HTR-8/SVneo (cell line): ENCODE data around the gene FAM171A2.
A peak's percentile ranks its signal among the peaks of the same experiment; 100 is the strongest.

Source experiments
- DNase-seq: peaks from one replicate; pipeline ENCODE4 v3.0.0; 2011; ENCODE audit warnings: low spot score, mixed read lengths; ENCODE audit not compliant: insufficient read length
- FAIRE-seq: peaks from 2 replicates; lab custom pipeline; 2011; peaks lifted over from hg19 to GRCh38; lab: Jason Lieb, UNC

Gene FAM171A2

DNA sequence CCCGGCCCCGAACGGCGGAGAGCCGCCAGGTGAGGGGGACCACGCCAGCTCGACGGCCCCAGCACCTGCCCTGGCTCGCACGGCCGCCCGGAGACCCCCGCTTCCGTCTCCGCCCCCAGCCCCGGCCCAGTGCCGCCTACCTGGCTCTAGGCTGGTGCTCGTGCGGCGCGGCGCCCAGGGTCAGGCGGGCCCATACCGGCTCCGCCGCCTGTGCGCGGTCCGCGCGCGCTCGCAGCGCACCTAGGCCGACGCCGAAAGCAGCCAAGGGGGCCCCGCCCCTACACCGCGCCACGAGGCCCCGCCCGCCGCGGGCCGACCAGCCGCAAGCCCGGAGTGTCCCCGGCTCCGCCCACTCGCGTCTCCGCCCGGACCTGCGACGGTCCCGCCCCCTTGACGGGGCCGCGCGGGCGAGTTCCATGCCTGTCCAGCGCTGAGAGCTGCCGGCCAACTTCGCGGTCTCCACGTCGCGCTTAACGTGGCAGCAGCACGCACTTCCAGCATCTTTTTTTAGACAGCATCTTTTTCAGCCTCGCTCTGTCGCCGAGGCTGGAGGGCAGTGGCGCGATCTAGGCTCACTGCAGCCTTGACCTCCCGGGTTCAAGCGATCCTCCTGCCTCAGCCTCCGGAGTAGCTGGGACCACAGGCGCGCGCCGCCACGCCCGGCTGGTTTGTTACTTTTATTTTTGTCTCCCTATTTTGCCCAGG is 38.9 kb downstream of the FAM171A2 start, which contains the start of gene SLC25A39:
TSS of gene SLC25A39 (minus strand) at position 253 of the 705 bp plus-strand sequence. CDS start 1,261 bp downstream, outside the sequence.
- DNase-seq (peak; percentile 95), FAIRE-seq (peak; percentile 99)

DNA sequence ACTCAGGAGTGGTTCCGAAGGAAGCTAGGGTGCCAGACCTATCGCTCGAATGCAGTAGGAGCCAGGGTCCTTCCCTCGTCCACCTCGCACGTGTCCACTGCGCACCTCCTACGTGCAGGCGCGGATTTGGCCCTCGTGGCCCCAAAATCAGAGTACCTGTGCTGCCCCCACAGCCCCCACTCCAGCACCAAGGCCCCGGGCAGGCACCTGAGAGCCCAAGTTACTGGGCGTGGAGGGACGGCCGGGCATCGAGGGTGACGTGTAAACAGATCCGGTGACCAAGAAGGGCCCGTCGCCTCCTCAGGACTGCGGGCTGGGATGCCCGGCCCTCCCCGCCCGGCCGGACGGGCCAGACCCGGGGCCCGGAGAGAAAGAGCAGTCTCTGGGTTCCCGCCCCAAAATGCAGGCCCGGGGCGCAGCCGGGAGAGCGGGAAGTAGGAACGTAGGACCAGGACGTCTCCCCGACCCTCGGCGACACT is 39.5 kb downstream of the FAM171A2 start:
- FAIRE-seq (no peak), DNase-seq (no peak)

GRCh38 chr17:44323359-44324091 is 40.1 kb downstream of the FAM171A2 start:
- no peak for FAIRE-seq
- DNase-seq: no peak

DNA sequence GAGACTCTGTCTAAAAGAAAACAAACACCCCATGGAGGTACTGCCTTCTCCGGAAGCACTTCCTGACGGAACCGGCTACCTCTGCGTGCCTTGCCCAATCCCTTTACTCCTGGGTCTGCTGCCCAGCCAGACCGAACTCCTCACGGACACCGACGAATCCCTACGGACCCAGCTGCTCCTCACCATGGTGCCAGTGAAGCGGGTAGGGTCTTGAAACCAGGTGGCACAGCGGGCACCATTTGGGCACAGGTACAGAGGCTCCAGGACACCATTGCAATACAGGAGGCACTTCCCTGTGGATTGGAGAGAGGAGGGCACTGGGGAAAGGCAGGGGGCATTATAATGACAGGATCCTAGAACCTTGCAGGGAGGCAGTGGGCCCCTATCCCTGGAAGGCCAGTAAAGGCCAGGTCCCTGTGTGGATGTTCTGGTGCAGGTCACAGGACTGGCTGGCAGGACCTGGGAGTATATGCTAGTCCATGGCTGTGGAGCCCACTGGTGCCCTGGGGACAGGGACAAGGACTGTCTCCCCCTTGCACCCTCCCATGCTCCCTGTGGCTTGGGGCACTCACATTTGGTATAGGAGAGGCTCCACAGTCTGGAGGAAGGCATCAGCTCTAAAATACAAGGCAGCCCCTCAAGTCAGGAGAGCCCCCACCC is 41.3 kb downstream of the FAM171A2 start:
- no peak for FAIRE-seq

DNA sequence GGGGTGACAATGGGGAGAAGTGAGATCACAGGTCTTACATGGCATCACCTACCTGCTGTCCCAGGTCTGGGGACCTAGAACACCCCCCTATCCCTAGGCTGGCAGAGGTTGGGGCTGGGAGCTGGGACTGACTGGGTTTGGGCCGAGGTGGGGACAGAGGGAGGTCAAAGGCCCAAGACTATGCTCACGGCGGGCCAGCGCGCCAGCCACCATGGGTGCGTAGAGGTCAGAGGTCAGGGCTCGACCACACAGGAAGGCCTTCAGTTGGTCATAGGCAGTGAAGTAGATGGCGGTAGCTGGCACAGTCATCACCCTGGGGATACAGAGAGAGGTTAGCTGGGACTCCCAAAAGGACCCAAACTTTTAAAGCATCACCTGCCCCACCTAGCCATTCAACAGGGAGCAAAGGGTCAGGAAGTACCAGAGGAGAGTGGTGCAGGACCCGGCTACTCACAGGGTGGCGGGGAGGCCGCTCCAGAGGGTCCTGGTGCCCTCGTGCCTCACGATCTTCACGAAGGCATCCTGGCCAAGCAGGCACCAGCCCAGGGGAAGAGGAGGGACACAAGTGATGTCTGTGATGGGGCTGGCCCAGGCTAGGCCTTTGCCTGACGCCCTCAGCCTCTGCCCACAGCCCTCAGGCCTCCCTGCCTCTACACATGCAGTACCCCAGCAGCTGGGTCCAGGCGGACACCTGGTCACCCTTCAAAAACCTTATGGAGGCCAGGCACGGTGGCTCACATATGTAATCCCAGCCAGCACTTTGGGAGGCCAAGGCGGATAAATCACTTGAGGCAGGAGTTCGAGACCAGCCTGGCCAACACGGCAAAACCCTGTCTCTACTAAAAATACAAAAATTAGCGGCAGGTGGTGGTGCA is 42.2 kb downstream of the FAM171A2 start:
- FAIRE-seq (no peak), DNase-seq (no peak)

More for the DNA sequence above, 41.3 kb downstream of the FAM171A2 start:
- no peak for DNase-seq

- FAIRE-seq: no peak
- no peak for DNase-seq
These were observed 43.6 kb downstream of the FAM171A2 start for GRCh38 chr17:44320066-44320465.

DNA sequence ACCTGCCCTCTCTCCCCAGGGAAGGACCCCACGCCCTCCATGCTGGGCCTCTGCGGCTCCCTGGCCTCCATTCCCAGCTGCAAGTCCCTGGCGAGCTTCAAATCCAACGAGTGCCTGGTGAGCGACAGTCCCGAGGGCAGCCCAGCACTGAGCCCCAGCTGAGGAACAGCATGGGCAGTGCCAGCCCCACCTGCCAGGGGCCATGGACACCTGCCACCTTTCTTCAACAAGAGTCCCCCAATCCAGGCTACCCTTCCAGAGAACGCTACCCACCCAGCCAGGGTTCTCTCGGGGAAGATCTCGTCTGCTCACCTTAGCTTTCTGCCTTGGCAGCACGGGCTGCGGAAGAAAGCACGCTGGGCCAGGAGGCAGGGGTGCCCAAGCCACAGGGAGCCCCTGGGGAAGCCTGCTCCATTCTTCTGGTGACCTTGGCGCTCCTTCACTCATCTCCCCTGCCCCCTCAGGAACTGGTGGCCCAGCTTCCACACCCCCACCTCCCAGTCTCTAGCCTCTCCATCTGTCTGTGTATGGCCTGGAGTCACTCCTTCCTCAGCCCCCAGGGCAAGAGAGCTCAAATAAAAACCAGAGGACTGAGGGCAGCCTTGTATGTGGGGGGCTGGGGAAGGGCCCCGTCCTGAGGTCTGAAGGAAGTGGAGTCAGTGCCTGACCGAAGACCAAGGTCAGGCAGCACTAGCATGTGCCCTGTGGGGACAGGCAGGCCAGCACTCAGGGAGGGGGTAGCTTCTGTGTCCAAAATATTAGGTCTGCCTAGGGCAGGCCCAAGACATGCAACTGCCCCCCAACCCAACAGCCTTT is 45.4 kb downstream of the FAM171A2 start:
- DNase-seq: no peak
- no peak for FAIRE-seq

DNA sequence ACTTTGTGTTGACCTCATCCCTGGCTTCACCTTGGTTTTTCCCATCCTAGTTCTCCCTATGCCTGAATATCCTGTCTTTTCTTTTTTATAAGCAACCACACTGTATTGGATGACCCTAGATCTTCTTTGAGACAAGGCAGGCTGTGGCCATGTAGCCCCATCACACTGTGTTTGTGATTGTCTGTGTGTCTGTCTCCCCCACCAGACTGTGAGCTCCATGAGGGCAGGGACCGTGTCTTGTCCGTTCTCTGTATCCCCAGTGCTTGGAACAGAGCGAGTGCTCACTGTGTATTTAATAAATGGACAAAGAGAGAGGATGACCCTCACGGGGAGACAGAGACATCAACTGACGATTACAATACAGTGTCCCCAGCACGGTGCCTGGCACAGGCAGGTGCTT is 46.1 kb downstream of the FAM171A2 start:
- DNase-seq (no peak), FAIRE-seq (peak; percentile 72)

GRCh38 chr17:44315760-44316731 is 47.6 kb downstream of the FAM171A2 start:
- FAIRE-seq (peak; percentile 77), DNase-seq (no peak)

GRCh38 chr17:44314869-44315661 is 48.6 kb downstream of the FAM171A2 start:
- DNase-seq (peak; percentile 63), FAIRE-seq (peak; percentile 93)

GRCh38 chr17:44314524-44314868 is 49.2 kb downstream of the FAM171A2 start:
- no peak for DNase-seq
- FAIRE-seq: no peak

DNA sequence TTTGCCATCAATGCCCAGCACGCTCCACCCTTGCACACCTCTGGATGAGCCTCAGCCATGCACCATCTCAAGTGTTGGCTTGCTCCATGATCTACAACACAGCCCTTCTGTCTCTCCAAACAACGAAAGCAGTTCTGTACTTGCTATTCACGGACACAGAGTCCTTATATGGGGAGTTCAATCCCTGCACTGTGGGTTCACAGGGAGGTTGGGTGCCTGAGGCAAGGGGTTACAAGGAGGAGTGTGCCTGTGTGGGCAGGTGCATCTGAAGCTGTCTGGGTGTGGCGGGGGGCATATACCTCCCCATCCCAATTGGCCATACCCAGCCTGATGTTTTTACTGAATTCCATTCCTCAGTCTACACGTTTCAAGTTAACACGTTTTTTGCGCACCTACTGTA is 49.6 kb downstream of the FAM171A2 start:
- DNase-seq: no peak
- peak; percentile 73 for FAIRE-seq

GRCh38 chr17:44312396-44313104 is 51.1 kb downstream of the FAM171A2 start:
- FAIRE-seq (no peak), DNase-seq (no peak)

GRCh38 chr17:44311562-44312181 is 52.0 kb downstream of the FAM171A2 start:
- no peak for DNase-seq

GRCh38 chr17:44310609-44311376 is 52.9 kb downstream of the FAM171A2 start:
- no peak for DNase-seq
- no peak for FAIRE-seq

More at GRCh38 chr17:44311562-44312181, 52.0 kb downstream of the FAM171A2 start:
- FAIRE-seq: no peak
